ENCODE data around the gene SNAPC3. TPM values are rescaled to one million over a fixed set of nuclear protein-coding genes. Genes with fewer than 3 reads are reported as not detected.
A peak's percentile ranks its signal among the peaks of the same experiment; 100 is the strongest.

SNAPC3 gene
- total and polyA plus RNA-seq, 7 experiments from 2014 or later = 10.1 to 44.4 (median 13.9) TPM

GRCh38 chr9:15491950-15492349, 69.3 kb downstream of the SNAPC3 start:
- Histone ChIP-seq H3K9me3 (ENCODE audit: control insufficient read depth in 2 of 3, low read length in 3 of 3) (no peaks in the 10 kb centered on the region), H3K36me3 (ENCODE audit: control insufficient read depth in 2 of 3, insufficient read depth in 3 of 3, low read length in 3 of 3) (peaks cover 0 to 44% (median 6%) of the 10 kb centered on the region in 3 experiments), H3K27ac (ENCODE audit: low read depth, low read length) (no peak overlapping the region), H3K4me1 (ENCODE audit: control insufficient read depth in 2 of 2, insufficient read depth in 2 of 2, low read length in 2 of 2) (no peaks in the 10 kb centered on the region), H3K27me3 (ENCODE audit: control insufficient read depth in 2 of 2, insufficient read depth in 2 of 2, low read length in 2 of 2) (no peaks in the 10 kb centered on the region), H3K4me3 (ENCODE audit: low read length) (no peak overlapping the region)
- H3K36me3 Mint-ChIP-seq = peaks cover 5 to 53% (median 44%) of the 10 kb centered on the region in 5 donors
- POLR2A ChIA-PET = no interaction called here
- DNase-seq = no peak
- CTCF ChIA-PET = no interaction called here
- H3K27me3 Mint-ChIP-seq = no peaks in the 10 kb centered on the region
- H3K27ac Mint-ChIP-seq = peak overlapping the region; percentile 2 to 71 (median 39)
- peaks cover 21 to 68% (median 57%) of the 10 kb centered on the region in 7 donors for H3K4me1 Mint-ChIP-seq
- no peak for ATAC-seq
- H3K4me3 Mint-ChIP-seq = peak overlapping the region in 5 of 10 donors; percentile 14 to 51 (median 17)
- H3K9me3 Mint-ChIP-seq = peaks cover 0 to 8% (median 0%) of the 10 kb centered on the region in 11 donors
- intact Hi-C loops (cut with micrococcal nuclease) = loop anchor here in 1 of 2 donors (1.0 to 2.0 kb wide), 2 partner anchors 7 to 17 kb away; no protein-coding TSS in a partner anchor

GRCh38 chr9:15492485-15493150, 69.9 kb downstream of the SNAPC3 start:
- Histone ChIP-seq H3K4me3 (ENCODE audit: low read length) (no peak overlapping the region), H3K27ac (ENCODE audit: low read depth, low read length) (no peak overlapping the region), H3K4me1 (ENCODE audit: control insufficient read depth in 2 of 2, insufficient read depth in 2 of 2, low read length in 2 of 2) (no peaks in the 10 kb centered on the region), H3K9me3 (ENCODE audit: control insufficient read depth in 2 of 3, low read length in 3 of 3) (no peaks in the 10 kb centered on the region), H3K36me3 (ENCODE audit: control insufficient read depth in 2 of 3, insufficient read depth in 3 of 3, low read length in 3 of 3) (peaks cover 0 to 44% (median 6%) of the 10 kb centered on the region in 3 experiments), H3K27me3 (ENCODE audit: control insufficient read depth in 2 of 2, insufficient read depth in 2 of 2, low read length in 2 of 2) (no peaks in the 10 kb centered on the region)
- Mint-ChIP-seq H3K27ac (peak overlapping the region in 6 of 9 donors; percentile 17 to 71 (median 46)), H3K36me3 (peaks cover 5 to 54% (median 41%) of the 10 kb centered on the region in 5 donors), H3K4me1 (peaks cover 21 to 70% (median 61%) of the 10 kb centered on the region in 7 donors), H3K9me3 (peaks cover 0 to 8% (median 0%) of the 10 kb centered on the region in 11 donors), H3K4me3 (peak overlapping the region in 2 of 10 donors; percentile 3 to 26), H3K27me3 (no peaks in the 10 kb centered on the region)
- ATAC-seq (no peak), DNase-seq (no peak)
- intact Hi-C loops (cut with micrococcal nuclease) = no loop called here
- CTCF ChIA-PET = no interaction called here
- POLR2A ChIA-PET = interaction anchor here (1.0 kb wide), 1 partner anchor 22 kb away, joined by 4 read pairs; no protein-coding TSS in a partner anchor

- DNase-seq = no peak
- CTCF ChIA-PET = interaction anchor here (0.9 kb wide), 1 partner anchor 288 kb away, joined by 3 read pairs; no protein-coding TSS in a partner anchor
- H3K4me1 ChIP-seq (ENCODE audit: control insufficient read depth in 2 of 2, insufficient read depth in 2 of 2, low read length in 2 of 2) = peaks cover 8 to 22% of the 10 kb centered on the region in 2 donors
- no peaks in the 10 kb centered on the region for H3K27me3 ChIP-seq (ENCODE audit: control insufficient read depth in 2 of 2, insufficient read depth in 2 of 2, low read length in 2 of 2)
- peaks cover 6 to 52% (median 36%) of the 10 kb centered on the region in 5 donors for H3K36me3 Mint-ChIP-seq
- H3K4me3 ChIP-seq (ENCODE audit: low read length) = no peak overlapping the region
- H3K27me3 Mint-ChIP-seq = no peaks in the 10 kb centered on the region
- peaks cover 0 to 4% (median 0%) of the 10 kb centered on the region in 11 donors for H3K9me3 Mint-ChIP-seq
- H3K4me3 Mint-ChIP-seq = peak overlapping the region in 3 of 10 donors; percentile 42 to 60 (median 48)
- peaks cover 0 to 9% (median 4%) of the 10 kb centered on the region in 3 experiments for H3K36me3 ChIP-seq (ENCODE audit: control insufficient read depth in 2 of 3, insufficient read depth in 3 of 3, low read length in 3 of 3)
- POLR2A ChIA-PET = interaction anchor here (0.8 to 4.9 kb wide), 2 partner anchors 9 to 13 kb away, joined by 3 to 36 read pairs; partner anchors contain the start of gene PSIP1
- H3K9me3 ChIP-seq (ENCODE audit: control insufficient read depth in 2 of 3, low read length in 3 of 3) = no peaks in the 10 kb centered on the region
- H3K4me1 Mint-ChIP-seq = peaks cover 37 to 85% (median 78%) of the 10 kb centered on the region in 7 donors
- no peak overlapping the region for H3K27ac ChIP-seq (ENCODE audit: low read depth, low read length)
- intact Hi-C loops (cut with micrococcal nuclease) = no loop called here
- peak overlapping the region in 2 of 9 donors; percentile 49 to 92 for H3K27ac Mint-ChIP-seq
- no peak for ATAC-seq
Observed at GRCh38 chr9:15498246-15498995, 75.7 kb downstream of the SNAPC3 start.

- no peak overlapping the region for H3K4me3 ChIP-seq (ENCODE audit: low read length)
- peaks cover 0 to 9% (median 4%) of the 10 kb centered on the region in 3 experiments for H3K36me3 ChIP-seq (ENCODE audit: control insufficient read depth in 2 of 3, insufficient read depth in 3 of 3, low read length in 3 of 3)
- ChIA-PET POLR2A (interaction anchor here (0.6 to 4.9 kb wide), 3 partner anchors 8 to 14 kb away, joined by 3 to 36 read pairs (median 4); partner anchors contain the start of gene PSIP1), CTCF (interaction anchor here (0.7 to 0.9 kb wide), 2 partner anchors 34 to 288 kb away, joined by 3 to 4 read pairs; no protein-coding TSS in a partner anchor)
- Mint-ChIP-seq H3K27me3 (no peaks in the 10 kb centered on the region), H3K4me3 (peak overlapping the region in 9 of 10 donors; percentile 34 to 64 (median 48)), H3K9me3 (peaks cover 0 to 1% (median 0%) of the 10 kb centered on the region in 11 donors), H3K4me1 (peaks cover 40 to 88% (median 79%) of the 10 kb centered on the region in 7 donors), H3K27ac (peak overlapping the region; percentile 28 to 92 (median 65)), H3K36me3 (peaks cover 5 to 49% (median 30%) of the 10 kb centered on the region in 5 donors)
- no peaks in the 10 kb centered on the region for H3K9me3 ChIP-seq (ENCODE audit: control insufficient read depth in 2 of 3, low read length in 3 of 3)
- DNase-seq (no peak), ATAC-seq (no peak)
- H3K27me3 ChIP-seq (ENCODE audit: control insufficient read depth in 2 of 2, insufficient read depth in 2 of 2, low read length in 2 of 2) = no peaks in the 10 kb centered on the region
- H3K4me1 ChIP-seq (ENCODE audit: control insufficient read depth in 2 of 2, insufficient read depth in 2 of 2, low read length in 2 of 2) = peaks cover 8 to 28% of the 10 kb centered on the region in 2 donors
- intact Hi-C loops (cut with micrococcal nuclease) = loop anchor here in 1 of 2 donors (1.0 kb wide), 1 partner anchor 8 kb away; no protein-coding TSS in a partner anchor
- H3K27ac ChIP-seq (ENCODE audit: low read depth, low read length) = no peak overlapping the region
Observed at GRCh38 chr9:15499139-15499538, 76.5 kb downstream of the SNAPC3 start.

- H3K9me3 ChIP-seq (ENCODE audit: control insufficient read depth in 2 of 3, low read length in 3 of 3) = no peaks in the 10 kb centered on the region
- peak overlapping the region; percentile 11 to 92 (median 60) for H3K27ac Mint-ChIP-seq
- no peak overlapping the region for H3K27ac ChIP-seq (ENCODE audit: low read depth, low read length)
- H3K4me3 ChIP-seq (ENCODE audit: low read length) = no peak overlapping the region
- peaks cover 10 to 51% (median 28%) of the 10 kb centered on the region in 5 donors for H3K36me3 Mint-ChIP-seq
- no peaks in the 10 kb centered on the region for H3K27me3 Mint-ChIP-seq
- DNase-seq (peak in 1 of 9 donors; percentile 27), ATAC-seq (no peak)
- H3K4me3 Mint-ChIP-seq = peak overlapping the region in 8 of 10 donors; percentile 19 to 66 (median 52)
- intact Hi-C loops (cut with micrococcal nuclease) = loop anchor here (1.0 to 5.0 kb wide), 3 partner anchors 14 to 39 kb away; no protein-coding TSS in a partner anchor
- peaks cover 35 to 87% (median 70%) of the 10 kb centered on the region in 7 donors for H3K4me1 Mint-ChIP-seq
- ChIA-PET POLR2A (interaction anchor here (0.6 to 4.9 kb wide), 2 partner anchors 10 to 52 kb away, joined by 3 to 36 read pairs; partner anchors contain the start of genes CCDC171 and PSIP1), CTCF (interaction anchor here (0.6 to 1.1 kb wide), 2 partner anchors 81 to 105 kb away, joined by 4 to 5 read pairs; no protein-coding TSS in a partner anchor)
- H3K36me3 ChIP-seq (ENCODE audit: control insufficient read depth in 2 of 3, insufficient read depth in 3 of 3, low read length in 3 of 3) = peaks cover 6 to 26% (median 8%) of the 10 kb centered on the region in 3 experiments
- H3K9me3 Mint-ChIP-seq = peaks cover 0 to 1% (median 0%) of the 10 kb centered on the region in 11 donors
- H3K4me1 ChIP-seq (ENCODE audit: control insufficient read depth in 2 of 2, insufficient read depth in 2 of 2, low read length in 2 of 2) = peaks cover 8 to 28% of the 10 kb centered on the region in 2 donors
- no peaks in the 10 kb centered on the region for H3K27me3 ChIP-seq (ENCODE audit: control insufficient read depth in 2 of 2, insufficient read depth in 2 of 2, low read length in 2 of 2)
Observed at GRCh38 chr9:15501179-15501578, 78.5 kb downstream of the SNAPC3 start.

All from naive thymus-derived CD4-positive, alpha-beta T cell (primary cell).